Right lobe of liver (tissue), 6 donors: Measurements from ENCODE around the gene RELT. TPM values are rescaled to one million over a fixed set of nuclear protein-coding genes. Genes with fewer than 3 reads are reported as not detected.
A peak's percentile ranks its signal among the peaks of the same experiment; 100 is the strongest.

Source experiments
- ATAC-seq, 4 donors: fragments of 200-7000 bp; cut with Tn5 transposase; one replicate each; pipeline ENCODE4 v1.9.1; 2020; ENCODE audit warnings: mild to moderate bottlenecking in 4 of 4, moderate library complexity in 4 of 4
- DNase-seq, 3 donors: peaks; one replicate each; pipeline ENCODE4 v3.0.0-alpha.2; 2020
- H3K27ac ChIP-seq, 3 donors: fragments of 200-600 bp; one replicate each; pipeline ENCODE4 v1.8.0; 2022
- H3K27me3 ChIP-seq, 2 donors: fragments of 200-600 bp; one replicate each; pipeline ENCODE4 v1.8.0; 2022
- H3K36me3 ChIP-seq, 4 donors: fragments of 200-600 bp; sonication (generic) in 1 of 4; one replicate each; pipeline versions ENCODE4 v1.5.1 to v1.8.0; 2017 to 2022; ENCODE audit warnings: control low read depth in 1 of 4
- H3K4me1 ChIP-seq, 4 donors: fragments of 200-600 bp; sonication (generic) in 1 of 4; one replicate each; pipeline versions ENCODE4 v1.5.1 to v1.8.0; 2017 to 2022; ENCODE audit warnings: control low read depth in 1 of 4
- H3K4me3 ChIP-seq, 3 donors: fragments of 200-600 bp; one replicate each; pipeline ENCODE4 v1.8.0; 2022
- H3K9me3 ChIP-seq, 4 donors: fragments of 200-600 bp; sonication (generic) in 1 of 4; one replicate each; pipeline versions ENCODE4 v1.5.1 to v1.8.0; 2017 to 2022; ENCODE audit warnings: control low read depth in 1 of 4
- CTCF ChIP-seq, 4 donors: fragments of 200-600 bp in 3 of 4; fragments of 450-650 bp in 1 of 4; IDR thresholded peaks; one replicate each; pipeline versions ENCODE4 v1.5.1 to v1.8.0; 2016 to 2022; ENCODE audit warnings: antibody characterized with exemption in 4 of 4, mild to moderate bottlenecking in 2 of 4
- POLR2A ChIP-seq: fragments of 450-650 bp; IDR thresholded peaks from one replicate; pipeline ENCODE4 v1.6.1; 2017; ENCODE audit warnings: antibody characterized with exemption, mild to moderate bottlenecking
- WGBS: methylation state at CpG from one replicate; pipeline ENCODE4 v1.1.6; 2018; ENCODE audit warnings: low coverage, low lambda C conversion rate; ENCODE audit not compliant: insufficient coverage; ENCODE audit errors: missing lambda C conversion rate; 5-methylcytosine and 5-hydroxymethylcytosine counted together
- intact Hi-C, 2 donors: fragments of 100-400 bp; cut with DNase I; formaldehyde crosslinking; loops; one replicate each; pipeline versions ENCODE4 v1.11.2 to v1.14.1; 2022
- total RNA-seq, 6 experiments: library from RNA; depleted of rRNA in 2 of 6; stranded (reverse); fragments of >200 nt in 2 of 6; fragmentation: NEBNext Ultra II Directional in 3 of 6; extraction: Animal tissue kit (Norgen Biotek cat#: 25700) in 3 of 6; gene quantifications; one replicate each; pipeline versions ENCODE4 v1.1.0 to v1.2.4, GENCODE V29; 2016 to 2023
- donor health status: DM: no; HTN: yes; CAD: no.
- donor health status: DM: no; HTN: no; CAD: no.
- donor health status: DM: no; HTN: no; CAD: no.
- donor health status: DM: no; HTN: yes; CAD: no.
- donor health status: DM: no; HTN: yes; CAD: no.

The RELT gene
- total RNA-seq, 6 experiments from 2014 or later, result 0.81 to 5.4 (median 1.6) TPM

DNA sequence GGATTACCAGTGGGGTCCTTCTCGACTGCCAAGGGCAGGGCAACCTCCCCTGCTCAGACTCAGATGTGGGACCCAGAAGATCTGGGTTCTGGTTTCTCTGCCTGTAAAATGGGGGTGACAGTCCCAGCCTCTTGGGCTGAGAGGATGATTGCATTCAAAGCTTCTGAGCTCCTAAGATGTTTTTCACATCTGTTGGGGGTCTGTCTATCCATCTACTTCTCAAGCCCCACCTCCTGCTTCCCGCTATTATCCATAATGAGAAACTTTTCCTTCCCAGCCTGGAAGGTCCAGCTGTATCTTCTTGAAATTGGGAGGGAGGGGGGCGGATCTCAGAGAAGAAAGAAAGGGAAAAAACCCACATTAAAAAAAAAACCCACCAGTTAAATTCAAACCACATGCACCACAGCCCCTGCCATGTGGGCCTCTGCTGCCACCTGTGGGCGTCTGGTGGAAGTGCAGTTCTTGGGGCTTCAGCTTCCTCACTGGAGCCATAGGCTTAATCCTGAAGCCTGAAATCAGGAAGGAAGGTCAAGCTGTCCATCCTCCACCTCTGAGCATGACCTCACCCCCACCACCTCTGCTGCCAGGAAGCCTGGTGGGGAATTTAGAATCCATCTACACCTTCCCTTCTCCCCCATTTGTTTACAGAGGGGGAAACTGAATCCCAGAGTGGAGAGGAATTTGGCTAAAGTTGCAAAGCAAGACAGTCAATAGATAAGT is 40.8 kb upstream of the RELT start:
- intact Hi-C loops, result no loop called here
- Histone ChIP-seq H3K4me1 (no peaks in the 10 kb centered on the region), H3K36me3 (no peaks in the 10 kb centered on the region), H3K9me3 (no peaks in the 10 kb centered on the region), H3K27me3 (no peaks in the 10 kb centered on the region), H3K4me3 (no peak overlapping the region), H3K27ac (peak overlapping the region in 1 of 3 donors; percentile 49)
- DNase-seq, result peak; percentile 77 to 81 (median 81)
- TF ChIP-seq CTCF (IDR thresholded peaks at IDR 0.05), result peak; percentile 76 to 97 (median 97)
- no peak for TF ChIP-seq POLR2A
- WGBS, result 9% methylated on average over 4 of the region's 4 CpGs
- peak; percentile 85 to 91 (median 88) for ATAC-seq

DNA sequence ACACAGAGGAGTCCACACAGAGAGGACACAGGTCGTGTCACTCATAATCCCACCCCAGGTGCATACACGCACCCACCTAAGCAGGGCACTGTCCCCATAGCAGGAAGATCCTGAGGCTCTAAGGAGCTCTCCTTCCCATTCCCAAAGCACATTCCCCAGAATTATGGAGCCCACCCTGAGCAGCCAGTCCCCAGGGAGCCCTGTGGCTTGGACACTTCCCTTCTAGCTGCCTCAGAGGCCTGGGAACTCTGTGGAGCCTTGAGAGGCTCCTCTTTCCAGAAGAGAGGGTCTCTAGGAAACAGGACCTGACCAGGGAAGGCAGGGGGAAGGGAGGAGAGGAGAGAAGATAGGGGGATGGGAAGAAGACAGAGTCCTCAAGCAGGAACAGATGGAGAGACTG is 38.4 kb upstream of the RELT start:
- DNase-seq, result no peak
- WGBS, result no CpG with 5 or more reads among the region's 2 CpGs
- H3K4me1 ChIP-seq, result peaks cover 0 to 7% (median 0%) of the 10 kb centered on the region in 4 donors

DNA sequence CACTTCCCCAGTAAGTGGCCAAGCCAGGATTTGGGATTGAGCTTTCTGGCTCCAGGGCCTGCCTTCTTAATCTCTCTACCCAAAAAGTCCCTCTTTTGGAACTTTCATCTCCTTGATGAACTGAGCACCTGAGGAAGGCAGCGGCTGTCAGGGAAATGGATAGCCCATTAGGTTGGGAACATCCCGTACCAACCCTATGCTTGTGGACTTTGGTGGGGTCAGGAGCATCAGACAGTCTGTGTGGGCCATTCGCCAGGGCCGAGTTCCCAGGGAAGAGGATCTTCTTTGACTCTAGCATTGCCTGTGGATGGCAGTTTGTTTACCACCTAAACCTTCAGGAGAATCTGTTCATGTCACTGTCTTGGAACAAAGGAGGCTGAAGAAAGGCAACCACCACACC is 37.9 kb upstream of the RELT start:
- H3K9me3 ChIP-seq, result no peaks in the 10 kb centered on the region
- no peak overlapping the region for H3K4me3 ChIP-seq
- no peaks in the 10 kb centered on the region for H3K36me3 ChIP-seq
- WGBS, result no CpG with 5 or more reads among the region's 4 CpGs
- ATAC-seq, result no peak
- intact Hi-C loops, result no loop called here
- peaks cover 0 to 11% (median 0%) of the 10 kb centered on the region in 4 donors for H3K4me1 ChIP-seq
- TF ChIP-seq CTCF (IDR thresholded peaks at IDR 0.05) (no peak), POLR2A (no peak)
- DNase-seq, result no peak
- H3K27ac ChIP-seq, result no peak overlapping the region
- no peaks in the 10 kb centered on the region for H3K27me3 ChIP-seq

More for the DNA sequence above, 38.4 kb upstream of the RELT start:
- Histone ChIP-seq H3K9me3 (no peaks in the 10 kb centered on the region), H3K36me3 (no peaks in the 10 kb centered on the region), H3K4me3 (no peak overlapping the region), H3K27me3 (no peaks in the 10 kb centered on the region), H3K27ac (no peak overlapping the region)
- TF ChIP-seq POLR2A (no peak), CTCF (IDR thresholded peaks at IDR 0.05) (no peak)
- ATAC-seq, result no peak
- intact Hi-C loops, result no loop called here

GRCh38 chr11:73340164-73340563 is 36.0 kb upstream of the RELT start:
- 58% methylated on average over 2 of the region's 3 CpGs for WGBS
- intact Hi-C loops, result no loop called here
- peaks cover 0 to 11% (median 0%) of the 10 kb centered on the region in 4 donors for H3K4me1 ChIP-seq

More at GRCh38 chr11:73340164-73340563, 36.0 kb upstream of the RELT start:
- Histone ChIP-seq H3K27me3 (no peaks in the 10 kb centered on the region), H3K9me3 (no peaks in the 10 kb centered on the region), H3K4me3 (no peak overlapping the region), H3K27ac (no peak overlapping the region), H3K36me3 (no peaks in the 10 kb centered on the region)
- ATAC-seq, result no peak
- TF ChIP-seq POLR2A, result no peak
- TF ChIP-seq CTCF (IDR thresholded peaks at IDR 0.05), result no peak
- no peak for DNase-seq
